GM18867 (cell line): ENCODE measurements around the gene CCDC12.

Experiments used
- ATAC-seq: cut with Tn5 transposase; IDR thresholded peaks from one replicate; pipeline ENCODE4 v1.9.1; 2021; ENCODE audit warnings: mild to moderate bottlenecking, moderate library complexity; ENCODE audit not compliant: unreplicated experiment

The CCDC12 gene

DNA sequence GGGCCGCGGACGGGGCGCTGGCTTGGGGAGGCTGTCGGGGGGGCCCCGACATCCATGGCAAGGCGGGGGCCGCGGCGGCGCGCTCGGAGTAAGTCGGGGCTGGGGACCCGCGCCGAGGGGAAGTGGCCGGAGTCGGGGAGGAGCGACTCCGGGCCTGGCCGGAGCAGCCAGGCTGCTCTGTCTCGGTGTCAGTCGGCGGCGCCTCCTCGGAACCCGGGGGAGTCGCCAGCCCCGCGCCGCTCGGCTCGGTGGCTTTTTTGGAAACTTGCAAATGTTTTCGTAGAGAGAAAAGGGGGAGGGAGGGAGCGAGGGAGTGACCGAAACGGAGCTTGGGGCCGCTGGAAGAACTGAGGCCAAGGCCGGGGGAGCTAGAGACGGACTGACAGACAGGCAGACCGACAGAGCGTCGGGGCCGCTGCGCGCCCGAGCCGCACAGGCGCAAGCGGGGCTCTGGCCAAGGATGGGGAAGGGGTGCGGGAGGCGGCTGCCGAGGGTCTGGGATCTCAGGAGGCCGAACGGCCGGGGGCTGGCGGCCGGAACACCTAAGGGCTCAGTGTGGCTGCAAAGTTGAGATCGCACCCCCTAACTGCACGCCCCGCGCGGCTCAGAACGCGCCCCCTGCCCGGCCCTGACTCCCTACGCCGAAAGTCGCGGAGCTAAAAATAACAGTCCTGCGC lies 94.0 kb downstream of the CCDC12 start:
- no peak for ATAC-seq

DNA sequence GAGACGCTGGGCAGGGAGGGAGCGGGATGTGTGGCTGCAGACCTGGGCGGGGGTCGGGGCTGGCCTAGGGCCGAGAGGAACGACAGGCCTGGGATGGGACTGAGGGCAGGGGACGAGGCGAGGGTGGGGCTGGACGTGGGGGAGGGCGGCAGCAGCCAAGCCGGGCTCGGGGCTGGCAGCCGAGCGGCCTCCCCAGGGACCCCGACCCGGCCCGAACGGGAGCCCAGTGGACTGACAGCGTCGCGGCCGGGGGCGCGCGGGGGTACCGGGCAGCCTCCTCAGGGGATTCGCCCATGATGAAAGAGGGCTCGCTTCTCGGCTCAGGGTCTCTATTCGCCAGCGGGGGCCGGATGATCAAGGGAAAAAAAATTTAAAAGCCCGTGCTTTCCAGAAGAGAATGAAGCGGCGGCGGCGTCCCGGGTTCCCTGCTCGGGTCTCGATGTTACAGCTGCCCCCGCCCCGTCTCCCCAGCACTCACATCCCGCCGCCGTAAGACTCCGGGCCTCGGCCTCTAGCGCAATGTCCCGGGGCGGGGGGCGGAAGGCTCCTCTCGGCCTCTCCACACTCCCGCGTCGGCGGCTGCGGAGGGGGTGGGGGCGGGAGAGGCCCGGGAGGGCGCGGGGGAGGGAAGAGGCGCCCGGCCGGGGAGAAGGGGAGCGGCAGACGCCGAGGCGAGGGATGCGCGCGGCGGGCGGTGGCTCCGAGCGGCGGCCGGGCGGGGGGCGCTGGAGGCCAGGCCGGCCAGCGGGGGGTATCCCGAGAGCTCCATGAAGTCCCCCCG lies 94.8 kb downstream of the CCDC12 start:
- ATAC-seq: no peak

DNA sequence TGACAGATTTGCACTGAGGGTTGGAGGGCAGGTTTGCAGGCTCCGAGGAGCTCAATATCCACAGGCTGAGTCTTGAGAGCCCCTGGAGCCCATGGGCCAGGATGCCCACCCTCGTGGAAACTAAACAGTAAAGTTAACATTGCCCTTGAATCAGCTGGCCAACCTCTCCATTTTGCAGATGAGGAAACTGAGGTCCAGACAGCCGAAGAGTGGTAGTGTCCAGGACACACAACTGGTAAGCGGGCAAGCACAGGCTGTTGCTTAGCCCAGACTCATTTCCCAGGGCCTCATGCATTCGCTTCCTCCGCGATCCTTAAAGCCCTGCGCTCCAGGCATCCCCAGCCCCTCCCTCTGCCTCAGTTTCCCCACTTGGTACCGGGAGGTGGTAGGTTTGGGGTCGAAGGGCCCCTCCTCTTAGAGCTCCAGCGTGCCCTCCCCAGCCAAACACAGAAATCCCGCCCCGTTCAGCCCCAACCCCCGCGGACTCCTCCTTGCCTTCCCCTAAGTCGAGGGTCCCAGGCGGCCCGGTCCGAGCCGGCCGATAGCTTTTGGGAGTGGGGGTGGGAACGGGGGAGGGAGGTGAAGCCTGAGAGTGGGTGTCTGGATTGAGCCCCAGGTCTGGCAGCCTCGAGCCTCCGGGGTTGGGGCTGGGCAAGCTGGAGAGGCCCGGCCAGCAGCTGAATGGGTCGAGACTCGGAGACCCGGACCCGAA lies 95.5 kb downstream of the CCDC12 start:
- ATAC-seq: no peak

DNA sequence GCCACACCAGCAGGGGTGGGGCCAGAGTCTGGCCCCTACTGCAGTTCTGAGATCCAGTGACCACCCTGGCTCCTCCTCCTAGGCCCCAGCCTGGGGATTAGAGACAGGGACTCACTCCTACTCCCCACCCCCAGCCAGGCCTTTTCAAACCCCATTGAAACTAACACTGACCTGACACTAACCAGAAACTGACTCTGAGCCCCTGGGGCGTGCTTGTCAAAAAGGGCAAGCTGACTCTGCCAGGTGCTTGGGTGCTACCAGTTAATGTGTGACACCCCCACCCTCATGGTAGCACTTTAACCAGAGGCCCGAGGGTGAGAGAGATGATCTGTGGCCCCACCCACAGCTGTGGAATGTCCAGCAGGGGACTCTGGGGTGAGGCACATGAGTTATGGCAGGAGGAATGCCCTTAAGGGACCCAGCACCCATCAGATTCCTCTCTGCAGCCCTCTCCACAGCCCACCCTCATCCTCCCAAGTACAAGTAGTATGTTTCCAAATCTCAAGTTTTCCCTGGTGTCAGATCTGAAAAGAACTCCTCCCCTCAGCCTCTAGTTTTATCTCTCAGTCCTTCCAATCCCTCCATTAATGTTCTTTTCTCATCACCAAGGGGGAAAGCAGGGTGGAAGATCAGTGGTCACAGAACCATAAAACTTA lies 97.6 kb downstream of the CCDC12 start:
- peak; percentile 50 for ATAC-seq

- no peak for ATAC-seq
Measured at GRCh38 chr3:46877406-46878125, 99.0 kb downstream of the CCDC12 start, which contains the start of gene PTH1R. Gene PTH1R, plus strand, starts transcription at chr3:46877721. Its CDS starts 5,839 bp downstream, at chr3:46883560.

GRCh38 chr3:46876313-46877300 lies 99.9 kb downstream of the CCDC12 start:
- no peak for ATAC-seq

GRCh38 chr3:46875560-46875959 lies 101.0 kb downstream of the CCDC12 start:
- no peak for ATAC-seq

GRCh38 chr3:46874430-46874829 lies 102.1 kb downstream of the CCDC12 start:
- no peak for ATAC-seq

- ATAC-seq: no peak
Measured at GRCh38 chr3:46873521-46873920, 103.0 kb downstream of the CCDC12 start.
